SK-N-SH (cell line): ENCODE data around the gene ARCN1.

Source experiments
- EZH2phosphoT487 ChIP-seq: fragments of 200-600 bp; sonication (generic); IDR thresholded peaks from 2 replicates; pipeline ENCODE4 v1.6.1; 2017; ENCODE audit warnings: low read depth, mixed run types, mild to moderate bottlenecking, antibody characterized with exemption, moderate library complexity, borderline replicate concordance
- FOXM1 ChIP-seq: IDR thresholded peaks from 2 replicates; pipeline ENCODE4 v1.4.0; 2012; ENCODE audit warnings: low read depth, mild to moderate bottlenecking
- GABPA ChIP-seq: IDR thresholded peaks from 2 replicates; pipeline ENCODE4 v1.4.0; 2012; ENCODE audit warnings: low read depth, mild to moderate bottlenecking
- POLR2AphosphoS5 ChIP-seq: IDR thresholded peaks from 2 replicates; pipeline ENCODE4 v1.6.1; 2012; ENCODE audit warnings: low read depth, low read length
- RCOR1 ChIP-seq: fragments of 150-350 bp; IDR thresholded peaks from 2 replicates; pipeline ENCODE4 v1.6.1; 2017; ENCODE audit warnings: antibody characterized with exemption, low read length
- SIN3A ChIP-seq: IDR thresholded peaks from 2 replicates; pipeline ENCODE4 v1.6.1; 2012; ENCODE audit warnings: low read depth, mild to moderate bottlenecking, low read length, moderate library complexity, borderline replicate concordance
- TEAD4 ChIP-seq: IDR thresholded peaks from 2 replicates; pipeline ENCODE4 v1.4.0; 2012; ENCODE audit warnings: mild to moderate bottlenecking, borderline replicate concordance; ENCODE audit not compliant: insufficient read depth
- YY1 ChIP-seq: IDR thresholded peaks from 2 replicates; pipeline ENCODE4 v1.4.0; 2012; ENCODE audit warnings: low read depth, mild to moderate bottlenecking
- TF ChIP-seq, protein P1 (sequence below): fragments of 200-600 bp; sonication (generic); IDR thresholded peaks from 2 replicates; pipeline ENCODE4 v1.6.1; 2017; ENCODE audit warnings: antibody characterized with exemption, mild to moderate bottlenecking, moderate library complexity
- TF ChIP-seq, protein P2 (sequence below): fragments of 150-350 bp; IDR thresholded peaks from 2 replicates; pipeline ENCODE4 v1.6.1; 2017; ENCODE audit warnings: antibody characterized with exemption, low read length, low read depth, borderline replicate concordance

DNA sequence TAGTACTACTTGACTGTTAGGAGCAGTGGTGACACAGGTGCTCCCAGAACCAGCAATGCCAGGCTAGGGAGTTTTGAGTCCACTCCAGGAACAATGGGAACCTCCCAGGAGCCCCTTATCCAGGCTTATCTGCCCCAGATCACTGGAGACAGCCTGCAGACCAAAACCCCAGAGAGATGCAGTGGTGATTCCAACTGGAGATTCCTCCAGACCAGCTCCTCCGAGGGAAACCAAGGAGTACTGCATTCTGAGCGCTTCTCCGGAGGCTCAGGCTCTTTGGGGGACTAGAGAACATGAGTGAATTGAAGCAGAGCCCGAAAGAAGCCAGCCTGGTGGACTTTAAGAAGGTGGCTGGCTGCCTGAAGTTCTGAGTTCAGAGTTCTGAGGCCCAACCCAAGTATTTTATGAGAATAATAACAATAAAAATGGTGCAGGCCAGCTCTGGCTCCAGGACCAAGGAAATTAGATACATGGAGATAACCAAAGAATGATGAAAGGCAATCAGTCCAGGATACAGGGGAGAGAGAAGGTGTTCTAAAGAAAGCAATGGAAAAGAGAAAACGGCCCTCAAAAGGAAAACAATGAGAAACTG, 42.5 kb upstream of the ARCN1 start:
- TF ChIP-seq, protein P1, sequence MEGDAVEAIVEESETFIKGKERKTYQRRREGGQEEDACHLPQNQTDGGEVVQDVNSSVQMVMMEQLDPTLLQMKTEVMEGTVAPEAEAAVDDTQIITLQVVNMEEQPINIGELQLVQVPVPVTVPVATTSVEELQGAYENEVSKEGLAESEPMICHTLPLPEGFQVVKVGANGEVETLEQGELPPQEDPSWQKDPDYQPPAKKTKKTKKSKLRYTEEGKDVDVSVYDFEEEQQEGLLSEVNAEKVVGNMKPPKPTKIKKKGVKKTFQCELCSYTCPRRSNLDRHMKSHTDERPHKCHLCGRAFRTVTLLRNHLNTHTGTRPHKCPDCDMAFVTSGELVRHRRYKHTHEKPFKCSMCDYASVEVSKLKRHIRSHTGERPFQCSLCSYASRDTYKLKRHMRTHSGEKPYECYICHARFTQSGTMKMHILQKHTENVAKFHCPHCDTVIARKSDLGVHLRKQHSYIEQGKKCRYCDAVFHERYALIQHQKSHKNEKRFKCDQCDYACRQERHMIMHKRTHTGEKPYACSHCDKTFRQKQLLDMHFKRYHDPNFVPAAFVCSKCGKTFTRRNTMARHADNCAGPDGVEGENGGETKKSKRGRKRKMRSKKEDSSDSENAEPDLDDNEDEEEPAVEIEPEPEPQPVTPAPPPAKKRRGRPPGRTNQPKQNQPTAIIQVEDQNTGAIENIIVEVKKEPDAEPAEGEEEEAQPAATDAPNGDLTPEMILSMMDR = no peak
- no peak for TF ChIP-seq POLR2AphosphoS5
- TF ChIP-seq EZH2phosphoT487 = no peak
- no peak for TF ChIP-seq RCOR1
- TF ChIP-seq FOXM1 = no peak
- TF ChIP-seq YY1 = no peak
- TF ChIP-seq SIN3A = no peak
- no peak for TF ChIP-seq GABPA
- TF ChIP-seq, protein P2, sequence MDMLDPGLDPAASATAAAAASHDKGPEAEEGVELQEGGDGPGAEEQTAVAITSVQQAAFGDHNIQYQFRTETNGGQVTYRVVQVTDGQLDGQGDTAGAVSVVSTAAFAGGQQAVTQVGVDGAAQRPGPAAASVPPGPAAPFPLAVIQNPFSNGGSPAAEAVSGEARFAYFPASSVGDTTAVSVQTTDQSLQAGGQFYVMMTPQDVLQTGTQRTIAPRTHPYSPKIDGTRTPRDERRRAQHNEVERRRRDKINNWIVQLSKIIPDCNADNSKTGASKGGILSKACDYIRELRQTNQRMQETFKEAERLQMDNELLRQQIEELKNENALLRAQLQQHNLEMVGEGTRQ = no peak
- TF ChIP-seq TEAD4 = no peak
